Neural cell (in vitro differentiated cells): ENCODE data around the gene MPL.

Source experiments
- EP300 ChIP-seq: fragments of 450-650 bp; conservative IDR thresholded peaks from 2 replicates; pipeline ENCODE4 v1.6.1; 2014; ENCODE audit warnings: antibody characterized with exemption, mild to moderate bottlenecking, moderate library complexity; ENCODE audit not compliant: poor library complexity, severe bottlenecking
- TF ChIP-seq, protein P1 (sequence below): fragments of 450-650 bp; IDR thresholded peaks from 2 replicates; pipeline ENCODE4 v1.5.1; 2014; ENCODE audit warnings: antibody characterized with exemption, mild to moderate bottlenecking, moderate library complexity; ENCODE audit not compliant: poor library complexity, severe bottlenecking
- TF ChIP-seq, protein P2 (sequence below): IDR thresholded peaks from 2 replicates; pipeline ENCODE4 v1.6.1; 2012; ENCODE audit warnings: borderline replicate concordance

DNA sequence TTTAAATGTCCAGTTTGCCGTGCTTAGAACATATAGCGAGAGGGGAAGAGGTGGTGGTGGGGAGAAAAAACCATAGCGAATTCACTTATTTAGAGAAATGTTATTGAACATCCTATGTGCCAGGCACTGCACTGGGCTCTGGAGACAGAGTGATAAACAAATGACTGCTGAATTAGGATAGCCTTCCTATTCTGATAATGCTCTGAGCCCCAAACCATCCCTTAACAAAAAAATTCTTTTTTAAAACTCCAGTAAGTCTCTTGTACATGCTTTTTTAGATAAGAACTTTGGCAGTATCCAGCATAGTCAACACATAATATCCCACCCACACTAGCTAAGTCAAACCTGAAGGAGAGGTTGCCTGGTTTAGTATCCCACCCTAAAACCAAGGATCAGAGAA lies 60.6 kb downstream of the MPL start:
- TF ChIP-seq, protein P1, sequence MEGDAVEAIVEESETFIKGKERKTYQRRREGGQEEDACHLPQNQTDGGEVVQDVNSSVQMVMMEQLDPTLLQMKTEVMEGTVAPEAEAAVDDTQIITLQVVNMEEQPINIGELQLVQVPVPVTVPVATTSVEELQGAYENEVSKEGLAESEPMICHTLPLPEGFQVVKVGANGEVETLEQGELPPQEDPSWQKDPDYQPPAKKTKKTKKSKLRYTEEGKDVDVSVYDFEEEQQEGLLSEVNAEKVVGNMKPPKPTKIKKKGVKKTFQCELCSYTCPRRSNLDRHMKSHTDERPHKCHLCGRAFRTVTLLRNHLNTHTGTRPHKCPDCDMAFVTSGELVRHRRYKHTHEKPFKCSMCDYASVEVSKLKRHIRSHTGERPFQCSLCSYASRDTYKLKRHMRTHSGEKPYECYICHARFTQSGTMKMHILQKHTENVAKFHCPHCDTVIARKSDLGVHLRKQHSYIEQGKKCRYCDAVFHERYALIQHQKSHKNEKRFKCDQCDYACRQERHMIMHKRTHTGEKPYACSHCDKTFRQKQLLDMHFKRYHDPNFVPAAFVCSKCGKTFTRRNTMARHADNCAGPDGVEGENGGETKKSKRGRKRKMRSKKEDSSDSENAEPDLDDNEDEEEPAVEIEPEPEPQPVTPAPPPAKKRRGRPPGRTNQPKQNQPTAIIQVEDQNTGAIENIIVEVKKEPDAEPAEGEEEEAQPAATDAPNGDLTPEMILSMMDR, result no peak
- no peak for TF ChIP-seq EP300
- TF ChIP-seq, protein P2, sequence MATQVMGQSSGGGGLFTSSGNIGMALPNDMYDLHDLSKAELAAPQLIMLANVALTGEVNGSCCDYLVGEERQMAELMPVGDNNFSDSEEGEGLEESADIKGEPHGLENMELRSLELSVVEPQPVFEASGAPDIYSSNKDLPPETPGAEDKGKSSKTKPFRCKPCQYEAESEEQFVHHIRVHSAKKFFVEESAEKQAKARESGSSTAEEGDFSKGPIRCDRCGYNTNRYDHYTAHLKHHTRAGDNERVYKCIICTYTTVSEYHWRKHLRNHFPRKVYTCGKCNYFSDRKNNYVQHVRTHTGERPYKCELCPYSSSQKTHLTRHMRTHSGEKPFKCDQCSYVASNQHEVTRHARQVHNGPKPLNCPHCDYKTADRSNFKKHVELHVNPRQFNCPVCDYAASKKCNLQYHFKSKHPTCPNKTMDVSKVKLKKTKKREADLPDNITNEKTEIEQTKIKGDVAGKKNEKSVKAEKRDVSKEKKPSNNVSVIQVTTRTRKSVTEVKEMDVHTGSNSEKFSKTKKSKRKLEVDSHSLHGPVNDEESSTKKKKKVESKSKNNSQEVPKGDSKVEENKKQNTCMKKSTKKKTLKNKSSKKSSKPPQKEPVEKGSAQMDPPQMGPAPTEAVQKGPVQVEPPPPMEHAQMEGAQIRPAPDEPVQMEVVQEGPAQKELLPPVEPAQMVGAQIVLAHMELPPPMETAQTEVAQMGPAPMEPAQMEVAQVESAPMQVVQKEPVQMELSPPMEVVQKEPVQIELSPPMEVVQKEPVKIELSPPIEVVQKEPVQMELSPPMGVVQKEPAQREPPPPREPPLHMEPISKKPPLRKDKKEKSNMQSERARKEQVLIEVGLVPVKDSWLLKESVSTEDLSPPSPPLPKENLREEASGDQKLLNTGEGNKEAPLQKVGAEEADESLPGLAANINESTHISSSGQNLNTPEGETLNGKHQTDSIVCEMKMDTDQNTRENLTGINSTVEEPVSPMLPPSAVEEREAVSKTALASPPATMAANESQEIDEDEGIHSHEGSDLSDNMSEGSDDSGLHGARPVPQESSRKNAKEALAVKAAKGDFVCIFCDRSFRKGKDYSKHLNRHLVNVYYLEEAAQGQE, result no peak
